ENCODE measurements around the gene TARDBP. TPM values are rescaled to one million over a fixed set of nuclear protein-coding genes. Genes with fewer than 3 reads are reported as not detected.

Gene TARDBP
- total and polyA plus RNA-seq, 9 of the 15 experiments (the other 6 are each of a cell fraction or from before 2014, with no cell fraction given), result 122 to 515 (median 243) TPM

- TF ChIP-seq OTX1 (CRISPR knock-in tag; IDR thresholded peaks at IDR 0.05), result 0 out of 2 replicates have a peak, but pooled peaks have one; percentile 15
- TF ChIP-seq ZNF232 (CRISPR knock-in tag; IDR thresholded peaks at IDR 0.05), result 0 out of 2 replicates have a peak, but pooled peaks have one; percentile 35
- TF ChIP-seq POLR2B (IDR thresholded peaks at IDR 0.05; ENCODE audit: low read depth, partially characterized antibody), result peak; percentile 59
- TF ChIP-seq HMBOX1 (IDR thresholded peaks at IDR 0.05), result no peak
- TF ChIP-seq WHSC1 (IDR thresholded peaks at IDR 0.05; ENCODE audit: low read length), result no peak
- TF ChIP-seq ZNF668 (CRISPR knock-in tag; IDR thresholded peaks at IDR 0.05), result no peak
- no peak for TF ChIP-seq MITF (IDR thresholded peaks at IDR 0.05)
- TF ChIP-seq ZNF445 (CRISPR knock-in tag; IDR thresholded peaks at IDR 0.05; ENCODE audit: low read depth), result no peak
- TF ChIP-seq NFRKB (IDR thresholded peaks at IDR 0.05; ENCODE audit: low read depth), result no peak
- TF ChIP-seq SUPT5H (IDR thresholded peaks at IDR 0.05), result peak; percentile 58
- TF ChIP-seq ZNF253 (CRISPR knock-in tag; conservative IDR thresholded peaks at IDR 0.05), result no peak
- no peak for TF ChIP-seq ESRRB (CRISPR knock-in tag; IDR thresholded peaks at IDR 0.05; ENCODE audit: borderline replicate concordance)
- no peak for TF ChIP-seq ZNF561 (CRISPR knock-in tag; conservative IDR thresholded peaks at IDR 0.05)
- TF ChIP-seq THAP7 (CRISPR knock-in tag; IDR thresholded peaks at IDR 0.05), result 0 out of 2 replicates have a peak, but pooled peaks have one; percentile 13
- no peak for TF ChIP-seq E4F1 (CRISPR knock-in tag; IDR thresholded peaks at IDR 0.05; ENCODE audit: borderline replicate concordance)
- TF ChIP-seq CHAMP1 (IDR thresholded peaks at IDR 0.05), result no peak
- peak; percentile 47; the same call in 1 of the 2 replicates for TF ChIP-seq BHLHE40 (IDR thresholded peaks at IDR 0.05; ENCODE audit: low read length)
- no peak for TF ChIP-seq SIN3B (IDR thresholded peaks at IDR 0.05; ENCODE audit: low read depth)
- no peak for TF ChIP-seq ILK (tag; IDR thresholded peaks at IDR 0.05; ENCODE audit: borderline replicate concordance, low read depth)
These were observed 18.4 kb downstream of the TARDBP start (continued) for GRCh38 chr1:11030865-11031264.

Measured in K562 (cell line).